ENCODE data around the gene TMEM253.

The TMEM253 gene

DNA sequence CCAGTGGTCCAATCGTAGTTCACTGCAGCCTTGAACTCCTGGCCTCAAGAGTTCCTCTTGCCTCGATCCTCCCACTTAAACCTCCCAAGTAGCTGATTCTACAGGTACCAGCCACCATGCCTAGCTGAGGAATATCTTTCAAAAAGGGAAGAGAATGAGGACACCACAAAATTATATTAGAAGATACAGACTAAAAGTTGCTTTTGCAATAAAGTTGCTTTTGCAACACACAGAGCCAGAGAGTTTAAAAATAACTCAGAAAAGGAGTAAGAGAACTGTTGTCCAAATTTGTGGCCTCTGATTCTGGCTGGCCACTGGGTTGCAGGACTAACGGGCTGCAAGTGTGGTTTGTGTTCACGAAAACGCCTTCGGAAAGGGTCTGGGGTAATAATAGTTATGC lies 19.8 kb downstream of the TMEM253 start:
- H3K27ac ChIP-seq, result no peak overlapping the region
- TF ChIP-seq ZFX (IDR thresholded peaks at IDR 0.05; ENCODE audit: borderline replicate concordance) (no peak), CTCF (IDR thresholded peaks at IDR 0.05) (no peak)

DNA sequence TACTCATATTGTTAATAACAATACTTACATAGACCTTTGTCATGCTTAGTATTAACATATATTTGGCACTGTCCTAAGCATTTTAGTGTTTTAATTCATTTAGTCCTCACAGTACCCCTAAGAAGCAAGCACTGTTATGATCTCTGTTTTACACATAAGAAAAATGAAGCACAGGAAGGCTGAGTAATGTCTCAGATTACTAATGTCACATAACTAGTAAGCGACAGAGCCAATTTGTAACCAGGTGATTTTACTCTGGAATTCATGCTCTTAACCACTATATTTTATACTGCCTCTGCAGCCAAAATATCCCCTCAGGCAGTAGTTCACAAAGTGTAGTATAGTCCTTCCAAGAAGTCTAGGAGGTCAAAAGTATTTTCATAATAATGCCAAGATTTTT lies 20.3 kb downstream of the TMEM253 start:
- TF ChIP-seq CTCF (IDR thresholded peaks at IDR 0.05) (no peak), ZFX (IDR thresholded peaks at IDR 0.05; ENCODE audit: borderline replicate concordance) (no peak)
- H3K27ac ChIP-seq, result no peak overlapping the region

- TF ChIP-seq CTCF (IDR thresholded peaks at IDR 0.05), result no peak
- no peak for TF ChIP-seq ZFX (IDR thresholded peaks at IDR 0.05; ENCODE audit: borderline replicate concordance)
- no peak overlapping the region for H3K27ac ChIP-seq
Observed at GRCh38 chr14:21123429-21123828, 22.6 kb downstream of the TMEM253 start.

GRCh38 chr14:21133901-21134300 lies 33.0 kb downstream of the TMEM253 start:
- no peak overlapping the region for H3K27ac ChIP-seq
- TF ChIP-seq CTCF (IDR thresholded peaks at IDR 0.05) (no peak), ZFX (IDR thresholded peaks at IDR 0.05; ENCODE audit: borderline replicate concordance) (no peak)

- TF ChIP-seq CTCF (IDR thresholded peaks at IDR 0.05), result peak; percentile 91
- no peak for TF ChIP-seq ZFX (IDR thresholded peaks at IDR 0.05; ENCODE audit: borderline replicate concordance)
- no peak overlapping the region for H3K27ac ChIP-seq
Observed at GRCh38 chr14:21136024-21136423, 35.2 kb downstream of the TMEM253 start.

- H3K27ac ChIP-seq, result no peak overlapping the region
- TF ChIP-seq CTCF (IDR thresholded peaks at IDR 0.05), result no peak
Observed at GRCh38 chr14:21142357-21142756, 41.5 kb downstream of the TMEM253 start.

GRCh38 chr14:21145437-21145836 lies 44.6 kb downstream of the TMEM253 start:
- H3K27ac ChIP-seq, result no peak overlapping the region
- no peak for TF ChIP-seq CTCF (IDR thresholded peaks at IDR 0.05)
- TF ChIP-seq ZFX (IDR thresholded peaks at IDR 0.05; ENCODE audit: borderline replicate concordance), result no peak
